Measurements from ENCODE around the gene ARHGEF33. TPM values are rescaled to one million over a fixed set of nuclear protein-coding genes. Genes with fewer than 3 reads are reported as not detected.
"Not testable (repeated sequence)": the region's sequence is repeated elsewhere in the genome, so short reads cannot be mapped to it uniquely, and the experiment has no call there.

ARHGEF33 gene
- total RNA-seq, 1 donor from 2014 or later, result 2.5 TPM

GRCh38 chr2:38934742-38935141 is 45.1 kb downstream of the ARHGEF33 start:
- no peaks in the 10 kb centered on the region for H3K36me3 ChIP-seq
- no peaks in the 10 kb centered on the region for H3K27me3 ChIP-seq
- Mint-ChIP-seq H3K4me3 (no peak overlapping the region), H3K4me1 (no peaks in the 10 kb centered on the region), H3K9me3 (no peaks in the 10 kb centered on the region), H3K27me3 (ENCODE audit: insufficient read depth, low read depth) (no peaks in the 10 kb centered on the region), H3K27ac (no peak overlapping the region), H3K36me3 (no peaks in the 10 kb centered on the region)
- TF ChIP-seq EZH2phosphoT487 (IDR thresholded peaks at IDR 0.05), result no peak
- no peak overlapping the region for H3K4me2 ChIP-seq
- H3K9me3 ChIP-seq (ENCODE audit: low read depth), result no peaks in the 10 kb centered on the region
- H3K4me3 ChIP-seq, result no peak overlapping the region
- H3K9ac ChIP-seq, result no peak overlapping the region
- H4K20me1 ChIP-seq (ENCODE audit: low read depth), result no peaks in the 10 kb centered on the region
- H3K4me1 ChIP-seq, result no peaks in the 10 kb centered on the region
- no peaks in the 10 kb centered on the region for H3K79me2 ChIP-seq (ENCODE audit: low read depth)
- no peak overlapping the region for H2AFZ ChIP-seq (replicated peaks)
- no peaks in the 10 kb centered on the region for H3F3A ChIP-seq (ENCODE audit: low read depth)
- no peak for DNase-seq (ENCODE audit: low spot score)
- no peak overlapping the region for H3K27ac ChIP-seq

GRCh38 chr2:38935568-38936172 is 46.0 kb downstream of the ARHGEF33 start:
- no peaks in the 10 kb centered on the region for H3K36me3 Mint-ChIP-seq
- H3K27ac ChIP-seq, result no peak overlapping the region
- no peak overlapping the region for H3K4me3 Mint-ChIP-seq
- DNase-seq (ENCODE audit: low spot score), result no peak
- H3K9me3 Mint-ChIP-seq, result no peaks in the 10 kb centered on the region
- no peaks in the 10 kb centered on the region for H3K79me2 ChIP-seq (ENCODE audit: low read depth)
- peaks cover 2% of the 10 kb centered on the region for H3K27me3 Mint-ChIP-seq (ENCODE audit: insufficient read depth, low read depth)
- no peaks in the 10 kb centered on the region for H3F3A ChIP-seq (ENCODE audit: low read depth)
- H3K9ac ChIP-seq, result no peak overlapping the region
- no peaks in the 10 kb centered on the region for H4K20me1 ChIP-seq (ENCODE audit: low read depth)
- no peaks in the 10 kb centered on the region for H3K9me3 ChIP-seq (ENCODE audit: low read depth)
- no peaks in the 10 kb centered on the region for H3K4me1 Mint-ChIP-seq
- no peaks in the 10 kb centered on the region for H3K27me3 ChIP-seq
- H3K4me1 ChIP-seq, result no peaks in the 10 kb centered on the region
- no peak for TF ChIP-seq EZH2 (IDR thresholded peaks at IDR 0.05)
- TF ChIP-seq CTCF (IDR thresholded peaks at IDR 0.05), result no peak
- no peak for TF ChIP-seq EZH2phosphoT487 (IDR thresholded peaks at IDR 0.05)
- no peak overlapping the region for H3K27ac Mint-ChIP-seq
- no peak overlapping the region for H3K4me3 ChIP-seq
- H3K4me2 ChIP-seq, result no peak overlapping the region
- H3K36me3 ChIP-seq, result no peaks in the 10 kb centered on the region
- H2AFZ ChIP-seq (replicated peaks), result no peak overlapping the region

GRCh38 chr2:38936516-38936915 is 46.8 kb downstream of the ARHGEF33 start:
- H3K4me3 Mint-ChIP-seq; H3K27me3 ChIP-seq; DNase-seq (ENCODE audit: low spot score); H3K9me3 ChIP-seq (ENCODE audit: low read depth); H3K4me1 Mint-ChIP-seq; H3K4me3 ChIP-seq; H3K36me3 Mint-ChIP-seq; H3K79me2 ChIP-seq (ENCODE audit: low read depth); H3K4me1 ChIP-seq; H2AFZ ChIP-seq (replicated peaks); H3K4me2 ChIP-seq; H4K20me1 ChIP-seq (ENCODE audit: low read depth); H3F3A ChIP-seq (ENCODE audit: low read depth); H3K27ac Mint-ChIP-seq; H3K27me3 Mint-ChIP-seq (ENCODE audit: insufficient read depth, low read depth); H3K9ac ChIP-seq; H3K27ac ChIP-seq; H3K9me3 Mint-ChIP-seq; H3K36me3 ChIP-seq: not testable (repeated sequence)

GRCh38 chr2:38937548-38937947 is 47.9 kb downstream of the ARHGEF33 start:
- Histone ChIP-seq H3K36me3 (no peaks in the 10 kb centered on the region), H3K4me3 (no peak overlapping the region), H3K79me2 (ENCODE audit: low read depth) (no peaks in the 10 kb centered on the region), H3F3A (ENCODE audit: low read depth) (no peaks in the 10 kb centered on the region), H2AFZ (replicated peaks) (no peak overlapping the region), H3K4me2 (no peak overlapping the region), H3K9ac (no peak overlapping the region), H3K27me3 (no peaks in the 10 kb centered on the region), H3K4me1 (no peaks in the 10 kb centered on the region), H3K27ac (no peak overlapping the region), H3K9me3 (ENCODE audit: low read depth) (no peaks in the 10 kb centered on the region), H4K20me1 (ENCODE audit: low read depth) (no peaks in the 10 kb centered on the region)
- no peaks in the 10 kb centered on the region for H3K9me3 Mint-ChIP-seq
- H3K4me3 Mint-ChIP-seq, result no peak overlapping the region
- H3K36me3 Mint-ChIP-seq, result no peaks in the 10 kb centered on the region
- no peak for DNase-seq (ENCODE audit: low spot score)
- H3K27me3 Mint-ChIP-seq (ENCODE audit: insufficient read depth, low read depth), result peaks cover 2% of the 10 kb centered on the region
- TF ChIP-seq EZH2 (IDR thresholded peaks at IDR 0.05) (no peak), EZH2phosphoT487 (IDR thresholded peaks at IDR 0.05) (no peak), CTCF (IDR thresholded peaks at IDR 0.05) (no peak)
- H3K4me1 Mint-ChIP-seq, result no peaks in the 10 kb centered on the region
- H3K27ac Mint-ChIP-seq, result no peak overlapping the region

All from neural progenitor cell (in vitro differentiated cells).